IPS-18c (cell line): ENCODE results near the gene ACSL3.
"Not testable (repeated sequence)": the region's sequence is repeated elsewhere in the genome, so short reads cannot be mapped to it uniquely, and the experiment has no call there.

Experiments
- H3K4me3 ChIP-seq: 2 replicates; pipeline ENCODE4 v1.7.0; 2013; ENCODE audit warnings: low read depth, mild to moderate bottlenecking, low read length, moderate library complexity; ENCODE audit not compliant: insufficient read depth
- H3K9me3 ChIP-seq: one replicate; pipeline ENCODE4 v1.6.1; 2013; ENCODE audit warnings: mild to moderate bottlenecking, low read length, moderate library complexity; ENCODE audit not compliant: control insufficient read depth, insufficient read depth

Gene ACSL3

DNA sequence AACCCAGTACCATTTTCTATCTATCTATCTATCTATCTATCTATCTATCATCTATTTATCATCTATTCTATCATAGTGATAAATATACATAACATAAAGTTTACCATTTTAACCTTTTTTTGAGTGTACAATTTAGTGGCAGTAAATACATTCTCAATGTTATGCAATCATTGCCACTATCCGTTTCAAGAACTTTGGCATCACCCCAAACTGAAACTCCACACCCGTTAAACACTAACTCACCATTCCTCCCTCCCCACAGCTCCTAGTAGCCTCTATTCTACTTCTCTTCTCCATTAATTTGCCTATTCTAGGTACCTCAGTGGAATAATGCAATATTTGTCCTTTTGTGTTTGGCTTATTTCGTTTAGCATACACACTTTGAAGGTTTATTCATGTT, 108.7 kb downstream of the ACSL3 start:
- Histone ChIP-seq H3K9me3 (no peaks in the 10 kb centered on the region), H3K4me3 (no peak overlapping the region)

DNA sequence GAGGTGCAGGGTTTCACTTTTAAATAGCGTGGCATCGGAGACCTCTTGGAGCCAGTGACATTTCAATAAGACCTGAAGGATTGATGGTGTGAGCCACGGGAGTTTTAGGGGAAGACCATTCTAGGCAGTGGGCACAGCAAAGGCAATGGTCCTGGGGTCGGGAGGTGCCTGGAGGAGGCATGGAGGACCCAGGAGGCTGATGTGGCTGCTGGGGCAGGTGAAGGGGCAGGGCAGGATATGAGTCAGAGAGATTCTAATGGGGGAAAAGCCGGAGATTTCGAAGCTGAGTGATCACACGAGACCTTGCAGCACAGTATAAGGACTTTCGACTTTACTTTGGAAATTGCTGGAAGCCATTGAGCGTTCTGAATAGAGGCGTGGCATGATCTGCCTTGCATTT, 111.6 kb downstream of the ACSL3 start:
- H3K4me3 ChIP-seq: no peak overlapping the region
- H3K9me3 ChIP-seq: no peaks in the 10 kb centered on the region

DNA sequence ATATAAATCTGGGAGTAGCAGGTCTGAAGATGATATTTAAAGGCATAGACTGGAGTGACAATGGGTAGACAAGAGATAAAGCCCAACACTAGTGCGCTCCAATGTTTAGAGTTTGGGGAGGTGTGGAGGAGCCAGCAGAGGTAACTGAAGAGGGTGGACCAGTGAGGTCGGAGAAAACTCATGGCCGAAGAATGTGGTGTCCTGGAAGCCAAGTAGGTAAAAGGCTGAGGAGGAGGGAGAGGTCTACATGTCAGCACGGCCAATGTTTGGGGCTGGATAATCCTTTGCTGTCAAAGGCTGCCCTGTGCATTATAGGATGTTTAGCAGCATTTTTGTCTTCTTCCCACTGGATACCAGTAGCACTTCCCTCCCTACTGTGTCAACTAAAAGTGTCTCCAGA, 112.4 kb downstream of the ACSL3 start:
- Histone ChIP-seq H3K4me3 (no peak overlapping the region), H3K9me3 (no peaks in the 10 kb centered on the region)

DNA sequence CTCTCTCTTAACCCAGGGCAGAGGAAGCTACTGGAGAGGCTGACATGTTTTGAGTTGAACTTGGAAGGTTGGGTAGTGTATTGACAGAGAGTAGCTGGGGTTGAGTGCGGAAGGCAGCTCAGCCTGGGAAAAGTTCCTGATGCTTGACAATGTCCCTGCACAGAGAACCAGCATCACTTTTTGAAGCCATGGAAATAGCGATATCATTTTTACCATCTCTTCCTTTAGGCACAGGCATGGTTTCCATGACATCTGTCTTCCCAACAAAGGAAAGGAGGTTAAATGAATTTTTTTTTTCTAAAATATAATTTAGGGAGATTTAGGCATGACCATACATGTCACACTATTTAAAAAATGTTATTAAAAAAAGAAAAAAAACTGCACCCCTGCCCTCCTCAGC, 112.9 kb downstream of the ACSL3 start:
- Histone ChIP-seq H3K4me3 (no peak overlapping the region), H3K9me3 (no peaks in the 10 kb centered on the region)

DNA sequence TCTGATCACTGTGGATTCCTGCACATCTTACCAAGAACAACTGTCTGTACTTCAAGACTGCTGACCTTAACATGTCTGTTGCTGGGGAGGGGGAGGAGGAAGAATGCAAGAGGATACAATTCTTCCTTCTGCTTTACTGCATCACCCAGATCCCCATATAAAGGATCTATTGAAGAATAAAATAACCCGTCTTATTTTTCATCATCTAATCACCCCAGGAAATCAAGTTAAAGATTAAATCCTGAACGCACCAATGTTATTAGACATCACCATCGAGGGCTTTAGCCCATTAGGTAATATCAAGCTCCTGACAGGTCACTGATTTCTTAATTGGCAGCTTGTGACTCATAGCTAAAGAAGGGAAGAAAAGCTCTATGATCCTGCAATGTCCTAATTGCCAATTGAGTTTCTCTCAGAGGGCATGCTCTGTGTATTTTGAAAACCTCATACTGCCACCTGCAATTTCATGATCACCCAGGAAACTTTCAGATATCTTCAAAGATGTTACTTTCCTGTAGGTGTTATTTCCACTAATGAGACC, 115.8 kb downstream of the ACSL3 start:
- Histone ChIP-seq H3K9me3 (no peaks in the 10 kb centered on the region), H3K4me3 (no peak overlapping the region)

DNA sequence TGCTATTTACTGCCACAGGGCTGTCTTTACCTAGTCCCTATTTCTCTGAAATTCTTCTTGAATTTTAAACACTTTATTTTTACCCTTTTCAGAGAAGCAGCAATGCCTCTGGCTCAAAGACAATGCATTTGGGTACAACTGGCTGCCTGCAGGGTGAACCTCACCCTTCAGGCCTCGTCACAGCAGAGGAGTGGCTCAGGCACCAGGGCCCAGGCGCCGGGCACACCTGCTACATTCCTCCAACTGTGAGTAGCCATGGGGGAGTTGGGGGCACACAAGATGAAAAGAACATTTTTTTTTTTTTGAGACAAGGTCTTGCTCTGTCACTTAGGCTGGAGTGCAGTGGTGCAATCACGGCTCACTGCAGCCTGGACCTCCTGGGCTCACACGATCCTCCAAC, 116.3 kb downstream of the ACSL3 start:
- no peak overlapping the region for H3K4me3 ChIP-seq
- no peaks in the 10 kb centered on the region for H3K9me3 ChIP-seq

DNA sequence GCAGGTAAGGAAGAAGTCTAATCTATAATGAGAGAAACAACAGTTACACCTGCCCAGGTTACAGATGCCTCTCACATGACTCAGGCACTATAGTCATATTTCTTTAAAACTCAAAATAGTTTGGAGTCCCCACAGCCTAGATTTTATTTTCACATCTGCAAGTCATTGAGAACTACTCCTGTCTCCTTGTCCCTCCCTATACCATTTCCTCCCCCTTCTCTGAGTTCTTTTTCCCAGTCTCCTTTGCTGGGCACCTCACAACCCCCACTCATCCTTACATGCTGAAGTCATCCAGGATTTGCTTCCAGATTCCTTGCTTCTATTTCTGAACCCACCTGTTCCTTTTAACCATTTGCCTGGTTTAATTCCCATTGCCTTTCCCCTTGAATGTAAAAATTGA, 118.0 kb downstream of the ACSL3 start:
- no peaks in the 10 kb centered on the region for H3K9me3 ChIP-seq
- H3K4me3 ChIP-seq: no peak overlapping the region

DNA sequence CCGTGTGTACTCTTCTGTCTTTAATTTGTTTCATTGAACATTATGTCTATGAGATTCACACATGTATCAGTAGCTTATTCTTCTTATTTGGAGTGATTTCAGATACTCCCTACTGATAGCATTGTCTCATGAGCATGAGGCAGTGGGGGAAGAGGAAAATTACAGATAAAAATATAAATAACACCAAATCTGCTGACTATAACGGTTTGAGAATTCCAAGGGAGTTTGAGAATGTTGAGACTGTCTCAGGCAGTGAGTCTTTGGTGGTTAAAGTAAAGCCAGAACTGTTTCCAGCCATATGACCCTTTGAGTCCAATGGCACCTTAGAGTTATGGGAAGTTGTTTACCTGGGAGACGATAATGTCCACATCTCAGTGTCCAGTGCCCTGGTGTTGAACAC, 118.6 kb downstream of the ACSL3 start:
- Histone ChIP-seq H3K4me3 (no peak overlapping the region), H3K9me3 (no peaks in the 10 kb centered on the region)

DNA sequence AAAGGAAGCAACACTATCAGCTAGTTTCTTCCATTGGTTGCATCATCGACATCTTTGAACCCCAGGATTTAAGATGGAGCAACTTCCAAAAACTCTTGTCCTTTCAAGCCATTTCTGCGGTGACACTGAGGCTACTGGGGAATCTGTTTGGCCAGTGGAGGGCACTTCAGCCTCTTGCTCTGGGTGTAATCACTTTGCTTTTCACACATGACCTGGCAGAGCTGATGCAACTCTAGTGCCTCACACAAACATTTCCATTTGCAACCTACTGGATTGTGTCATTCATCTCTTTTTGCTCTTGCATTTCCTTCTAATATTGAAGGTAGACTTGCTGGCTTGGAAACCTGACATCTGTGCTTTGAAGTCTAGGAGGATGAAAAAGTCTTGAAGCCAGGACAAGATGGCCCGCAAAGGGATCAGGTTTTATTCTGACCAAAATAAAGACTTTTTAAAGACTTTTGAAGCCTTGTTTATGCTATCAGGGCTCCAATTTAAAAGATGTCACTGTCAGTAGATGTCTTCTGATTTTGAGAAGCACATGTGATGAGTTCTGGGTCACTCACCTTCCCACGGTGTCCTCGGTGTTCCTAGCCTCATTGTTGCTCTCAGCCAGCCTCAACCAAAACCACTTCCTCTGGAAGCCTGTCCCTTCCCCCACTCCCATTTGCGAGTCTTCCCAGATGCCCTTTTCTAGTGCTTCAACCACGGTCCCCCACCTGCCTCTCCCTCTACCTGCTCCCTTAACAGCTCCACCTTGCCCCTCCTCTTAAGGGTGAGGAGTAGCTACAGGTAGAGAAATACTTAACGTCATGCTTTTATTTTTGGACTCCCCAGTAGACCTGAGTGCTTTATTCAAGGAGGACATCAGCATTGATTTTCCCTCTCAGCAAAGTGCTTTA, 121.4 kb downstream of the ACSL3 start:
- Histone ChIP-seq H3K4me3 (no peak overlapping the region), H3K9me3 (no peaks in the 10 kb centered on the region)

DNA sequence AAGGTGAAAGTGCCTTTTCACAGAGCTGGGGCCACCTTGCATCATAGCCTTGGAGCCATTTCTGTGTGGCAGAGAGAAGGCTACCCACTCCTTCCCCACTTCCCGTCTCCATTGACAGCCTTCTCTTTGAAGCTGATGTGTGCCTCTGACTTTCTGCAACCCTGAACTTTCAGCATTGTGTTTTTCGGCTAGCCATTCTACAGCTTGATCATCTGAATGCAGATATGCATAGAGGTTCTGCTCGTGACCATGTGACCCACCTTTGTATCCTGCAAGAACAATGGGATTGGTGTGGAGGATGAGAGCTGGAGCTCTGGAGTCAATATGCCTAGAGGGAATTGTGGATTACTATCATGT, 122.1 kb downstream of the ACSL3 start:
- no peak overlapping the region for H3K4me3 ChIP-seq

DNA sequence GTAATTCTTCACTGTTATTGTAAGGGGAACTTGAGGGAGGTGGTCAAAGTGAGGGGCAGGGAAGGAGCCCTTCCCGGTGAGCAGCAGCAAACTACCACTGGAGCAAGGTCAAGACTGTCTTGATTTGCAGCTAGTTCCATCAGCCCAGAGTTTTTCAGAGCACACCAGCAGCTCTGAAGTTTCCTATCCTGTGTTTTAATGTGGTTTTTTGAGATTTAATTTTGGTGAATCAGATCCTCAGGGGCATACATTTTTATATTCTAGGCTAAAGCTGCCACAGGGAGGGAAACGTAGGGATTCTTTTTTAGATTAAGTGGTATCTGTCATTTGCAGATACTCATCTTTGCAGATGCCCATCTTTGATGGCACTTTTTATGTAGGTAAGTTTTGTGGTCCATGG, 124.1 kb downstream of the ACSL3 start:
- no peak overlapping the region for H3K4me3 ChIP-seq
- peaks cover under 1% of the 10 kb centered on the region for H3K9me3 ChIP-seq

More for the DNA sequence above, 122.1 kb downstream of the ACSL3 start:
- H3K9me3 ChIP-seq: no peaks in the 10 kb centered on the region

DNA sequence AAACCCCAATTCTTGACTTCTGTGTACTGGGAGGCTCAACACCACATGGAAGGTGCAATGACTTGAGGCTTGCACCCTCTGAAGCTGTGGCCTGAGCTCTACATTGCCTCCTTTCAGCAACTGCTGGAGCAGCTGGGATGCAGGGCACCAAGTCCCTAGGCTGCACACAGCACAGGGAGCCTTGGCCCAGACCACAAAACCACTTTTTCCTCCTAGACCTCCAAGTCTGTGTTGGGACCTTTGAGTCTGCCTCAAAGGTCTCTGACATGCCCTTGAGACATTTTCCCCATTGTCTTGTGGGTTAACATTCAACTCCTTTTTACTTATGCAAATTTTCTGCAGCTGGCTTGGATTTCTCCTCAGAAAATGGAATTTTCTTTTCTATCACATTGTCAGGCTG, 128.6 kb downstream of the ACSL3 start:
- H3K9me3 ChIP-seq: peaks cover 2% of the 10 kb centered on the region
- H3K4me3 ChIP-seq: no peak overlapping the region

DNA sequence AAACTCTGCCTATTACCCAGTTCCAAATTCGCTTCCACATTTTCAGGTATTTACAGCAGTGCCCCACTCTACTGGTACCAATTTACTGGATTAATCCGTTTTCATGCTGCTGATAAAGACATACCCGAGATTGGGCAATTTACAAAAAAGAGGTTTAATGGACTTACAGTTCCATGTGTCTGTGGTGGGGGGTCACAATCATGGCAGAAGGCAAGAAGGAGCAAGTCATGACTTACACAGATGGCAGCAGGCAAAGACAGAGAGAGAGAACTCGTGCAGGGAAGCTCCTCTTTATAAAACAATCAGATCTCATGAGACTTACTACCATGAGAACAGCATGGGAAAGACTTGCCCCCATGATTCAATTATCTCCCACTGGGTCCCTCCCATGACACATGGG, 129.4 kb downstream of the ACSL3 start:
- not testable (repeated sequence) for H3K9me3 ChIP-seq

DNA sequence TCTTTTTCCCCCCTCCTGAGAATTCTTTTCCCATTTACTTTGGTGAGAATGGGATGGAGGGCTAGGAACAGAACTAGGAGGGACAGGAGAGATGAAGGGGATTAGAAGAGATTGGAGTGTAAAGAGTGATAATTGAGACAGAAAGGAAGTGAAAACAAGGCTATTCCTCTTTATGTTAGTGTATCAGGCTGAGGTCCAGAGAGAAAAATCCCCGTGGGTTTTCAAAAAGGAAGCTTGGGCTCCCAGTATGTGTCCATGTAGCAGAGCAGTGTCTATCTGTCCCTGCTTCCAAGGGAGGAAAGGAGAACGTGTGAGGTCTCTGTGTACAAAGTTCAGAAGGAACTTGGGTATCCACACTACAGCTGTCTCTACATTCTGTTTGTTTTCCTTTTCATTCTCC, 131.3 kb downstream of the ACSL3 start:
- no peak overlapping the region for H3K4me3 ChIP-seq

More for the DNA sequence above, 129.4 kb downstream of the ACSL3 start:
- not testable (repeated sequence) for H3K4me3 ChIP-seq

More for the DNA sequence above, 131.3 kb downstream of the ACSL3 start:
- peaks cover 2% of the 10 kb centered on the region for H3K9me3 ChIP-seq
